ENCODE measurements around the gene MLPH.

MLPH gene

DNA sequence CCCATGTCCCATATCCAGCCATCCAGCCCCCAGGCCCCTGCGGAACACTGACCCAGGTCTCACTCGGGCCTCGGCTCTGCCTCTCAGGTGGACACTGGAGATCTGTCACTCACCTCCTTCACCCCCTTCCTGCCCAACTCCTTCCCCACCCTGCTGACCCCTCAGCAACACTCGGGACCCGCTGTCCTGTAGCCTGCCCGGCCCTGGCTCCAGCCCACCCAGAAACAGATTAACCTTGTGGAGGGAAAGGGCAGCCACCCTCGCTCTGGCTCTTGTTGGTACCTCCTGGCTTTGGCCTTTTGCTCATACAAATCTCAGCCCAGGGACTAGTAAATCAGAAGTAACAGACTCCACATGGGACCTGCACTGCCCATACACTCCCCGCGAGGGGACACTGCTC, 49.6 kb downstream of the MLPH start:
- DNase-seq (ENCODE audit: low spot score in 2 of 2) (no peak), ATAC-seq (ENCODE audit: low read depth) (no peak)
- no peaks in the 10 kb centered on the region for H3K36me3 Mint-ChIP-seq
- no peaks in the 10 kb centered on the region for H3K9me3 Mint-ChIP-seq
- peaks cover 13% of the 10 kb centered on the region for H3K27me3 Mint-ChIP-seq
- no peak overlapping the region for H3K4me3 Mint-ChIP-seq
- H3K27ac Mint-ChIP-seq = no peak overlapping the region
- H3K4me1 Mint-ChIP-seq = no peaks in the 10 kb centered on the region

- Mint-ChIP-seq H3K4me3 (no peak overlapping the region), H3K27me3 (peaks cover 14% of the 10 kb centered on the region), H3K27ac (no peak overlapping the region), H3K36me3 (no peaks in the 10 kb centered on the region), H3K9me3 (no peaks in the 10 kb centered on the region), H3K4me1 (no peaks in the 10 kb centered on the region)
- no peak for ATAC-seq (ENCODE audit: low read depth)
- no peak for DNase-seq (ENCODE audit: low spot score in 2 of 2)
Observed at GRCh38 chr2:237538001-237538720, 51.1 kb downstream of the MLPH start.

DNA sequence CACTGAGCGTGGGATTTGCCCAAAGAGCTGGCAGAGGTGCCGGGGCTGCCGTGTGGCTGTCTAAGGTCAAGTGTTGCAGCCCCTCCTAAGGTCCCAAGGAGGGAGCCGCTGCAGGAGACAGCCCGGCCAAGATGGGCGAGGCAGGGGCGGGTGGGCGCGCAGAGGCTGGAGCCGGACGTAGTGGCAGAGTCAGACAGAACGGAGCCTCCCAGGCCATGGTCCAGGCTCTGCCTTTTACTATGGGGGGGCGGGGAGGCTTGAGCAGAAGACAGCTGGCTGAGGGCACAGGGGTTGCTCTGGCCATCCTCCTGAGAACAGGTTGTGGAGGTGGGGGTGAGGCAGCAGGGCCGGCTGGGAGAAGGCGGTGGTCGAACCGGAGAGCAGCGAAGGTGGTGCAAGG, 51.9 kb downstream of the MLPH start:
- Mint-ChIP-seq H3K27ac (no peak overlapping the region), H3K4me3 (no peak overlapping the region), H3K4me1 (no peaks in the 10 kb centered on the region), H3K27me3 (peaks cover 14% of the 10 kb centered on the region), H3K36me3 (no peaks in the 10 kb centered on the region), H3K9me3 (no peaks in the 10 kb centered on the region)
- no peak for ATAC-seq (ENCODE audit: low read depth)
- DNase-seq (ENCODE audit: low spot score in 2 of 2) = no peak

- Mint-ChIP-seq H3K9me3 (no peaks in the 10 kb centered on the region), H3K27me3 (peaks cover 14% of the 10 kb centered on the region)
- no peak for ATAC-seq (ENCODE audit: low read depth)
Observed at GRCh38 chr2:237539681-237540080, 52.6 kb downstream of the MLPH start.

GRCh38 chr2:237540223-237540775, 53.2 kb downstream of the MLPH start:
- ATAC-seq (ENCODE audit: low read depth) (no peak), DNase-seq (ENCODE audit: low spot score in 2 of 2) (no peak)
- H3K4me1 Mint-ChIP-seq = no peaks in the 10 kb centered on the region
- no peak overlapping the region for H3K4me3 Mint-ChIP-seq
- no peaks in the 10 kb centered on the region for H3K9me3 Mint-ChIP-seq
- H3K36me3 Mint-ChIP-seq = no peaks in the 10 kb centered on the region
- no peak overlapping the region for H3K27ac Mint-ChIP-seq
- H3K27me3 Mint-ChIP-seq = peaks cover 14% of the 10 kb centered on the region

More at GRCh38 chr2:237539681-237540080, 52.6 kb downstream of the MLPH start:
- H3K27ac Mint-ChIP-seq = no peak overlapping the region
- H3K4me1 Mint-ChIP-seq = no peaks in the 10 kb centered on the region
- no peak for DNase-seq (ENCODE audit: low spot score in 2 of 2)
- H3K36me3 Mint-ChIP-seq = no peaks in the 10 kb centered on the region
- no peak overlapping the region for H3K4me3 Mint-ChIP-seq

- Mint-ChIP-seq H3K27me3 (peaks cover 14% of the 10 kb centered on the region), H3K27ac (no peak overlapping the region), H3K9me3 (no peaks in the 10 kb centered on the region), H3K4me1 (no peaks in the 10 kb centered on the region), H3K36me3 (no peaks in the 10 kb centered on the region), H3K4me3 (no peak overlapping the region)
- DNase-seq (ENCODE audit: low spot score in 2 of 2) (no peak), ATAC-seq (ENCODE audit: low read depth) (peak; percentile 43)
Observed at GRCh38 chr2:237540823-237541222, 53.8 kb downstream of the MLPH start.

DNA sequence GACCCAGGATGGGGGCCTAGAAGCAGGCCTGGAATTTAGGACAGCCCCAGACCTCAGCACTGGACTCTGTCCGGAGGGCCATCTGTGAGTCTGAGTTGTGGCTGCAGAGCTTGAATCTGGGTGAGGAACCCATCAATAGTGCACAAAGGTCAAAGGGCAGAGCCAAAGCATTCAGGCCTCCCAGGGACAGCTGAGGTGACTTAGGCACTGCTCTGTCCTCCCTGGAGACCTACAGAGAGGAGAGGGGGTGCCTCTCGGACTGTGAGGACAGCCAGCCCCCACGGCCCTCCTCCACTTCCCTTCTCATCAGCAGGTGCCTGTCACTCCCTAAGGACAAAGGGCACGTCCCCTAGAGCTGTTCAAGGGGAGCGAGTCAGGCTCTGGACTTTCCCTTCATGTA, 54.2 kb downstream of the MLPH start:
- H3K9me3 Mint-ChIP-seq = no peaks in the 10 kb centered on the region
- H3K27me3 Mint-ChIP-seq = peaks cover 13% of the 10 kb centered on the region
- DNase-seq (ENCODE audit: low spot score in 2 of 2) = no peak
- no peak for ATAC-seq (ENCODE audit: low read depth)
- H3K36me3 Mint-ChIP-seq = no peaks in the 10 kb centered on the region
- H3K27ac Mint-ChIP-seq = peak overlapping the region; percentile 7
- H3K4me1 Mint-ChIP-seq = no peaks in the 10 kb centered on the region
- H3K4me3 Mint-ChIP-seq = no peak overlapping the region

DNA sequence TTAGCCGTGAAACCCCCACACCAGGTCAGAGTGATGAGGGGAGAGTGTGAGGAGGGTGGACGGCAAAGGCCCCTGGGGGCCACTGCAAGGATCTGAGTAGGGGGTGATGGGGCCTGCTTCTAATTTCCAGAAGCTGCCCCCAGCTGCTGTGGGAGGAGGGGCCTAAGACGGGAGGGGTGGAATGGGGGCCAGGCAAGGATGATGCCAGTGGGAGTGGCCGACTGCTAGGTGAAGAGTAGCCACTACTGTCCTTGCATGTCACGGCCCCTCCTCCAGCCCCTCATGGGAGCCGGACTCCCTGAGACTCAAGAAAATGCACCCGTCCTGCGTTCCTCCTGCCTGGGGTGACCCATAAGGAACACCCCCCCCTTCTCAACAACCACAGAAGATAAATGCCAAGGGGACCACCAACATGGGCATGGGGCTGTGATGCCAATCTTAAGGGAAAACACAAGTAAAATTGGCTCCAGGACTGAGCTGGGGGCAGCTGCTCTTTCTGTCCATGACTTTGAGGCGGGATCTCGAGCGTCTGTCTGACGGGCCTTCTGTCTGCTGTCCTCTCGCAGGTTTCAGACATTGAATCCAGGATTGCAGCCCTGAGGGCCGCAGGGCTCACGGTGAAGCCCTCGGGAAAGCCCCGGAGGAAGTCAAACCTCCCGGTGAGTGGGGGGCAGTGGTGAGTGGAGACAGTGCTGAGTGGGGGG, 55.1 kb downstream of the MLPH start:
- no peaks in the 10 kb centered on the region for H3K9me3 Mint-ChIP-seq
- H3K4me1 Mint-ChIP-seq = no peaks in the 10 kb centered on the region
- no peak for DNase-seq (ENCODE audit: low spot score in 2 of 2)
- no peak overlapping the region for H3K27ac Mint-ChIP-seq
- H3K36me3 Mint-ChIP-seq = no peaks in the 10 kb centered on the region
- no peak overlapping the region for H3K4me3 Mint-ChIP-seq
- peaks cover 14% of the 10 kb centered on the region for H3K27me3 Mint-ChIP-seq
- no peak for ATAC-seq (ENCODE audit: low read depth)

GRCh38 chr2:237546040-237546875, 59.2 kb downstream of the MLPH start:
- no peak for DNase-seq (ENCODE audit: low spot score in 2 of 2)
- H3K27ac Mint-ChIP-seq = no peak overlapping the region
- no peaks in the 10 kb centered on the region for H3K9me3 Mint-ChIP-seq
- H3K4me1 Mint-ChIP-seq = no peaks in the 10 kb centered on the region
- peaks cover 8% of the 10 kb centered on the region for H3K27me3 Mint-ChIP-seq
- no peak for ATAC-seq (ENCODE audit: low read depth)
- H3K36me3 Mint-ChIP-seq = no peaks in the 10 kb centered on the region
- no peak overlapping the region for H3K4me3 Mint-ChIP-seq

DNA sequence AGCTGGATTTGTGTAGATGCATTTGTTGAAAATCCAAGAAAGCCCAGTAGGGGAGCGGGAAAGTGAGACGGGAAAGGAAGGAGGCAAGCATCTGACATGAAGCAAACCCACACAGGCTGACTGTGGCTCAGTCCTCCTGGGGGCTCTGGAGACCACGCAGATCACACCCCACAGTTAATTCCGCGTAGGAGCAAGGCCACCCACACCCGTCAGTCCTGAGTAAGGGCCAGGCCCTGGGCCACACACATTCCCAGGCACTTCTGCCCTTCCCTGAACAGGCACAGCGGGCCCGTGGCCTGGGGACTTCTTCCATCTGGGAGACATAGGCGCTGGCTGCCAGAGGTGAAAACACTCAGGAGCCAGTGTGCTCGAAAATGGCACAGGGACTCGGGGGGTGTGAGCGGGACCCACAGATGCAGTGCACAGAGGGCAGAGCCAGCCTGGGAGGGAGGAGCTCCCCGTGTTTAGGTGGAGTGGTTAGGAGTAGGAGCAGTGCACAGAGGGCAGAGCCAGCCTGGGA, 59.9 kb downstream of the MLPH start:
- no peak for DNase-seq (ENCODE audit: low spot score in 2 of 2)
- H3K4me1 Mint-ChIP-seq = no peaks in the 10 kb centered on the region
- H3K36me3 Mint-ChIP-seq = no peaks in the 10 kb centered on the region
- no peak overlapping the region for H3K27ac Mint-ChIP-seq
- peaks cover 5% of the 10 kb centered on the region for H3K27me3 Mint-ChIP-seq
- H3K4me3 Mint-ChIP-seq = no peak overlapping the region
- no peak for ATAC-seq (ENCODE audit: low read depth)
- no peaks in the 10 kb centered on the region for H3K9me3 Mint-ChIP-seq

DNA sequence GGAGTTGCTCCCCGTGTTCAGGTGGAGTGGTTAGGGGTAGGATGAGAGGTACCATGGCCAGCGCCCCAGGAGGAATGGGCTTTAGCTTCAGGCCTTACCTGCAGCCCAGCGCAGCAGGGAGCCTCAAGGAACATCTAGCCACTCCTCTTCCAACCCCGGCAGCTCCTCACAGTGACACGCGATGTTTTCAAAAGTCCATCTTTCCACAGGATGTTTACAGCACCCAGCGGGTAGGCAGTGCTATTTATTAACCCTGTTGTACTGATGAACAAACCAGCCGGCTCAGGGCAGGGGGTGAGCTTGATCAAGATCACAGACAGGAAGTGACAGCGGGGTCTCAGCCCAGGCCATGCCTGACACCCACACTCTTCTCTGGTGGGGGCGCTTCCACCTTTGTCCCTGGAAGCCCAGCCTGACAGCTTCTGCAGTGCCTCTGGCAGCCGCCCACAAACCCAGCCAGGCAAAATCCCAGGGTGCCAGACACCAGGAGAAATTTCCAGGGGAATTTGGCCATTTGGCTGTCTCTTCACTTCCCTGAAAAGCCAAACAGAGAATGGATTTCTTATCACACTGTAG, 60.9 kb downstream of the MLPH start:
- Mint-ChIP-seq H3K27ac (no peak overlapping the region), H3K36me3 (no peaks in the 10 kb centered on the region), H3K27me3 (peaks cover 5% of the 10 kb centered on the region), H3K9me3 (no peaks in the 10 kb centered on the region), H3K4me3 (no peak overlapping the region), H3K4me1 (no peaks in the 10 kb centered on the region)
- ATAC-seq (ENCODE audit: low read depth) (no peak), DNase-seq (ENCODE audit: low spot score in 2 of 2) (no peak)

DNA sequence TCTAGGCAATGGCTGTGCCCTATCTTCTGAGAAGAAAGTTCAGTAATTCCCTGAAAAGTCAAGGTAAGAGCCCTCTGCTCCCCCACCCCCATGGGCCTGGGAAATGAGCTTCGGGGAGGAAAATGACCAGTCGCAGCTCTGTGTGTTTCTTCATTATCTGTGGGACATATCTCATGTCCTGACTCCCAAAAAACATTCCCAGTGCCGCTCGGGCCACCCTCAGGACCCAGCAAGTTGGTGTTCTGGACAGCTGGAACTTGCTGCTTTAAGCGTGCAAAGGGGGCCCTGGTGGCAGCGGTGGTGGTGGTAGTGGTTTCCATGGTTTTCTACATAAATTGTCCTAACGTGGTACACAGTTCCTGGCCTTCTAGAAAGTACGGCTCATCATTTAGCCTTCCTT, 62.2 kb downstream of the MLPH start:
- no peaks in the 10 kb centered on the region for H3K36me3 Mint-ChIP-seq
- peaks cover 8% of the 10 kb centered on the region for H3K27me3 Mint-ChIP-seq
- no peaks in the 10 kb centered on the region for H3K4me1 Mint-ChIP-seq
- H3K4me3 Mint-ChIP-seq = no peak overlapping the region
- DNase-seq (ENCODE audit: low spot score in 2 of 2) (no peak), ATAC-seq (ENCODE audit: low read depth) (no peak)
- H3K9me3 Mint-ChIP-seq = no peaks in the 10 kb centered on the region
- no peak overlapping the region for H3K27ac Mint-ChIP-seq

- no peak for DNase-seq (ENCODE audit: low spot score in 2 of 2)
- H3K9me3 Mint-ChIP-seq = no peaks in the 10 kb centered on the region
- H3K27ac Mint-ChIP-seq = no peak overlapping the region
- H3K4me3 Mint-ChIP-seq = no peak overlapping the region
- ATAC-seq (ENCODE audit: low read depth) = no peak
- H3K27me3 Mint-ChIP-seq = peaks cover 8% of the 10 kb centered on the region
- no peaks in the 10 kb centered on the region for H3K36me3 Mint-ChIP-seq
- no peaks in the 10 kb centered on the region for H3K4me1 Mint-ChIP-seq
Observed at GRCh38 chr2:237549643-237550415, 62.8 kb downstream of the MLPH start.
